ENCODE measurements around the gene ZNF536. TPM values are rescaled to one million over a fixed set of nuclear protein-coding genes. Genes with fewer than 3 reads are reported as not detected.

ZNF536 gene
- total RNA-seq, 6 donors from 2014 or later: 0.34 to 0.78 (median 0.71) TPM; not detected in 2

DNA sequence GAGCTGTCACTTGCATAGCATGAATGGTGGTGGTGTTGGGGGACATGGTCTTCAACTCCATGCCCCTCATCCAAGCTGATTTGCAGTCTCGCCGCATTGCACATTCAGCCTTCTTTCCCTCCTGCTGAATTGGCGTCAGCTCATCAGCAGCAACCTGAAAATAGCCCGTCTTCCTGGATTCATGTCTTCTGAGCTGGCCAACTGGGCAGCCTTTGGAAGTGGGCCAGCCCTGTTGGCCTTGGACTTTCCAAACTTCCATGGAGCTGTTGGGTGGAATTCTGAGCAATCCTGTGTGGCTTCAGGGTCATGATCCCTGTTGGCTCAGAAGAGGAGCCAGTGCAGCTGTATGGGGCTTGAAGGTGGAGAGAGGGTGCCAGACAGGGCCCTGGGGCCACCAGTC lies 68.8 kb downstream of the ZNF536 start:
- Histone ChIP-seq H3K4me1 (no peaks in the 10 kb centered on the region), H3K27ac (no peak overlapping the region), H3K4me3 (no peak overlapping the region), H3K27me3 (no peaks in the 10 kb centered on the region), H3K36me3 (no peaks in the 10 kb centered on the region), H3K9me3 (no peaks in the 10 kb centered on the region)
- WGBS, 2 donors: 83 to 84% methylated on average over 4 of the region's 4 CpGs
- no peak for ATAC-seq (ENCODE audit: low FRiP score in 2 of 2)
- TF ChIP-seq, protein P1, sequence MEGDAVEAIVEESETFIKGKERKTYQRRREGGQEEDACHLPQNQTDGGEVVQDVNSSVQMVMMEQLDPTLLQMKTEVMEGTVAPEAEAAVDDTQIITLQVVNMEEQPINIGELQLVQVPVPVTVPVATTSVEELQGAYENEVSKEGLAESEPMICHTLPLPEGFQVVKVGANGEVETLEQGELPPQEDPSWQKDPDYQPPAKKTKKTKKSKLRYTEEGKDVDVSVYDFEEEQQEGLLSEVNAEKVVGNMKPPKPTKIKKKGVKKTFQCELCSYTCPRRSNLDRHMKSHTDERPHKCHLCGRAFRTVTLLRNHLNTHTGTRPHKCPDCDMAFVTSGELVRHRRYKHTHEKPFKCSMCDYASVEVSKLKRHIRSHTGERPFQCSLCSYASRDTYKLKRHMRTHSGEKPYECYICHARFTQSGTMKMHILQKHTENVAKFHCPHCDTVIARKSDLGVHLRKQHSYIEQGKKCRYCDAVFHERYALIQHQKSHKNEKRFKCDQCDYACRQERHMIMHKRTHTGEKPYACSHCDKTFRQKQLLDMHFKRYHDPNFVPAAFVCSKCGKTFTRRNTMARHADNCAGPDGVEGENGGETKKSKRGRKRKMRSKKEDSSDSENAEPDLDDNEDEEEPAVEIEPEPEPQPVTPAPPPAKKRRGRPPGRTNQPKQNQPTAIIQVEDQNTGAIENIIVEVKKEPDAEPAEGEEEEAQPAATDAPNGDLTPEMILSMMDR (IDR thresholded peaks at IDR 0.05): no peak
- TF ChIP-seq POLR2AphosphoS5 (IDR thresholded peaks at IDR 0.05): no peak
- TF ChIP-seq POLR2A (IDR thresholded peaks at IDR 0.05): no peak
- no peak for TF ChIP-seq EP300 (IDR thresholded peaks at IDR 0.05)
- DNase-seq: no peak

DNA sequence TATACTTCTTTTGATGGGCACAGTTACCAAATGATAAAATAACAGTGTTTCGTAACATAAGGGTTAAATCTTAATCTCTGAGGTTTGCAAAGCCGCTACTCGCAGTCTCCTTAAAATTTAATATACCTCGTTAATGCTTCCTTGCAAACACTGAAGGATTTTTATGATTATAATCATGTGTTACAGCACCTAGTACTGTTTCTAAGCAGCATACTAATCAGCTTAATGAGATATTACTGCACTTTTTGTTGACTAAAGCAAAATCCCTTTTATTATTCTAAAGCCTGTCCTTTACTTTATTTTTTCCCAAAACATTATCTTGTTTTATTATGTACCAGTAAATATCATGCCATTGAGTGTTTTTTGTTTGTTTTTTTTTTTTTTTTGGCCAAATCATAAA lies 70.5 kb downstream of the ZNF536 start:
- no peak overlapping the region for H3K4me3 ChIP-seq
- no peaks in the 10 kb centered on the region for H3K27me3 ChIP-seq
- no peak overlapping the region for H3K27ac ChIP-seq
- WGBS, 2 donors: 79 to 82% methylated on average over 4 of the region's 4 CpGs
- TF ChIP-seq EP300 (IDR thresholded peaks at IDR 0.05): no peak
- TF ChIP-seq, protein P1 (IDR thresholded peaks at IDR 0.05): no peak
- no peak for TF ChIP-seq POLR2AphosphoS5 (IDR thresholded peaks at IDR 0.05)
- TF ChIP-seq POLR2A (IDR thresholded peaks at IDR 0.05): no peak
- DNase-seq (no peak), ATAC-seq (ENCODE audit: low FRiP score in 2 of 2) (no peak)
- no peaks in the 10 kb centered on the region for H3K9me3 ChIP-seq
- H3K4me1 ChIP-seq: no peaks in the 10 kb centered on the region
- H3K36me3 ChIP-seq: no peaks in the 10 kb centered on the region

DNA sequence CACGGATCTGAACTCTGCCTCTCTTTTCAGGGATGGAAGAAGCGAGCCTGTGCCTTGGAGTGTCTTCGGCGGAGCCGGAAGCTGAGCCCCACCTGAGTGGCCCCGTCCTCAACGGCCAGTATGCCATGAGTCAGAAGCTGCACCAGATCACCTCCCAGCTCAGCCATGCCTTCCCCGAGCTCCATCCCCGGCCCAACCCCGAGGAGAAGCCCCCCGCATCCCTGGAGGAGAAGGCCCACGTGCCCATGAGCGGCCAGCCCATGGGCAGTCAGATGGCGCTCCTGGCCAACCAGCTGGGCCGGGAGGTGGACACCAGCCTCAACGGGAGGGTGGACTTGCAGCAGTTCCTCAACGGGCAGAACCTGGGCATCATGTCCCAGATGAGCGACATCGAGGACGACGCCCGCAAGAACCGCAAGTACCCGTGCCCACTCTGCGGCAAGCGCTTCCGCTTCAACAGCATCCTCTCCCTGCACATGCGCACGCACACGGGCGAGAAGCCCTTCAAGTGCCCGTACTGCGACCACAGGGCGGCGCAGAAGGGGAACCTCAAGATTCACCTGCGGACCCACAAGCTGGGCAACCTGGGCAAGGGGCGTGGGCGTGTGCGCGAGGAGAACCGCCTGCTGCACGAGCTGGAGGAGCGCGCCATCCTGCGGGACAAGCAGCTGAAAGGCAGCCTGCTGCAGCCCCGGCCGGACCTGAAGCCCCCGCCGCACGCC lies 71.5 kb downstream of the ZNF536 start:
- H3K4me3 ChIP-seq: no peak overlapping the region
- no peaks in the 10 kb centered on the region for H3K27me3 ChIP-seq
- WGBS, 2 donors: 93 to 94% methylated on average over 26 to 47 of the region's 50 CpGs
- H3K36me3 ChIP-seq: no peaks in the 10 kb centered on the region
- no peak overlapping the region for H3K27ac ChIP-seq
- TF ChIP-seq POLR2A (IDR thresholded peaks at IDR 0.05) (no peak), EP300 (IDR thresholded peaks at IDR 0.05) (no peak), POLR2AphosphoS5 (IDR thresholded peaks at IDR 0.05) (no peak)
- TF ChIP-seq, protein P1 (IDR thresholded peaks at IDR 0.05): no peak
- DNase-seq (peak in 1 of 2 donors; percentile 84), ATAC-seq (ENCODE audit: low FRiP score in 2 of 2) (no peak)
- no peaks in the 10 kb centered on the region for H3K9me3 ChIP-seq
- no peaks in the 10 kb centered on the region for H3K4me1 ChIP-seq

DNA sequence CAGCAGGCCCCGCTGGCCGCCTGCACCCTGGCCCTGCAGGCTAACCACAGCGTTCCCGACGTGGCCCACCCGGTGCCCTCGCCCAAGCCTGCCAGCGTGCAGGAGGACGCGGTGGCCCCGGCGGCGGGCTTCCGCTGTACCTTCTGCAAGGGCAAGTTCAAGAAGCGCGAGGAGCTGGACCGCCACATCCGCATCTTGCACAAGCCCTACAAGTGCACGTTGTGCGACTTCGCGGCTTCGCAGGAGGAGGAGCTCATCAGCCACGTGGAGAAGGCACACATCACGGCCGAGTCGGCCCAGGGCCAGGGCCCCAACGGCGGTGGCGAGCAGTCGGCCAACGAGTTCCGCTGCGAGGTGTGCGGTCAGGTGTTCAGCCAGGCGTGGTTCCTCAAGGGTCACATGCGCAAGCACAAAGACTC lies 72.1 kb downstream of the ZNF536 start:
- ATAC-seq (ENCODE audit: low FRiP score in 2 of 2) (no peak), DNase-seq (no peak)
- Histone ChIP-seq H3K4me1 (no peaks in the 10 kb centered on the region), H3K36me3 (no peaks in the 10 kb centered on the region), H3K27ac (no peak overlapping the region), H3K9me3 (no peaks in the 10 kb centered on the region), H3K4me3 (no peak overlapping the region), H3K27me3 (no peaks in the 10 kb centered on the region)
- TF ChIP-seq POLR2A (IDR thresholded peaks at IDR 0.05) (no peak), POLR2AphosphoS5 (IDR thresholded peaks at IDR 0.05) (no peak), EP300 (IDR thresholded peaks at IDR 0.05) (no peak)
- TF ChIP-seq, protein P1 (IDR thresholded peaks at IDR 0.05): no peak
- 96 to 100% methylated on average over 5 to 35 of the region's 37 CpGs for WGBS, 2 donors
